HG03135 (cell line): ENCODE data around the gene BCAS3.
"Not testable (repeated sequence)": the region's sequence is repeated elsewhere in the genome, so short reads cannot be mapped to it uniquely, and the experiment has no call there.

Experiments
- ATAC-seq: cut with Tn5 transposase; IDR thresholded peaks from one replicate; pipeline ENCODE4 v1.9.1; 2021; ENCODE audit warnings: mild to moderate bottlenecking, moderate library complexity; ENCODE audit not compliant: unreplicated experiment

Gene BCAS3

GRCh38 chr17:60677308-60678117 is at the start of gene BCAS3:
TSS of gene BCAS3 (plus strand) at chr17:60677851.
- peak; percentile 96 for ATAC-seq

GRCh38 chr17:60628252-60628889 is 49.3 kb upstream of the BCAS3 start:
- ATAC-seq: no peak

- no peak for ATAC-seq
These were observed 48.5 kb upstream of the BCAS3 start for GRCh38 chr17:60629120-60629519.

GRCh38 chr17:60630352-60630751 is 47.3 kb upstream of the BCAS3 start:
- ATAC-seq: no peak

GRCh38 chr17:60631119-60631518 is 46.5 kb upstream of the BCAS3 start:
- no peak for ATAC-seq

- no peak for ATAC-seq
These were observed 40.0 kb upstream of the BCAS3 start for GRCh38 chr17:60637683-60638082.

GRCh38 chr17:60639019-60639330 is 38.7 kb upstream of the BCAS3 start:
- ATAC-seq: no peak

- no peak for ATAC-seq
These were observed 37.1 kb upstream of the BCAS3 start for GRCh38 chr17:60640503-60640902.

- ATAC-seq: no peak
These were observed 36.5 kb upstream of the BCAS3 start for GRCh38 chr17:60641126-60641525.

GRCh38 chr17:60641810-60642220 is 35.8 kb upstream of the BCAS3 start:
- no peak for ATAC-seq

- no peak for ATAC-seq
These were observed 31.6 kb upstream of the BCAS3 start for GRCh38 chr17:60645918-60646523.

- no peak for ATAC-seq
These were observed 30.9 kb upstream of the BCAS3 start for GRCh38 chr17:60646701-60647100.

GRCh38 chr17:60647705-60648104 is 29.9 kb upstream of the BCAS3 start:
- ATAC-seq: no peak

GRCh38 chr17:60652454-60653247 is 25.0 kb upstream of the BCAS3 start:
- peak; percentile 84 for ATAC-seq

GRCh38 chr17:60653569-60653968 is 24.1 kb upstream of the BCAS3 start:
- ATAC-seq: no peak

GRCh38 chr17:60656499-60656898 is 21.2 kb upstream of the BCAS3 start:
- no peak for ATAC-seq

- no peak for ATAC-seq
These were observed 18.5 kb upstream of the BCAS3 start for GRCh38 chr17:60659156-60659555.

- no peak for ATAC-seq
These were observed 16.2 kb upstream of the BCAS3 start for GRCh38 chr17:60661489-60661888.

GRCh38 chr17:60664022-60664421 is 13.6 kb upstream of the BCAS3 start:
- ATAC-seq: no peak

- ATAC-seq: no peak
These were observed 12.0 kb upstream of the BCAS3 start for GRCh38 chr17:60665602-60666001.

- ATAC-seq: not testable (repeated sequence)
These were observed 8.9 kb upstream of the BCAS3 start for GRCh38 chr17:60668741-60669140.
